HL-60/S4 (cell line): ENCODE measurements around the gene SLC39A11.
"Not testable (repeated sequence)": the region's sequence is repeated elsewhere in the genome, so short reads cannot be mapped to it uniquely, and the experiment has no call there.

Experiments
- in situ Hi-C: fragments of 300-500 bp; cut with MboI; formaldehyde crosslinking; loops from 2 replicates; pipeline ENCODE4 v1.14.3; 2022; ENCODE audit warnings: low sequenced_read_pairs

The SLC39A11 gene

GRCh38 chr17:72640415-72641165, 451.9 kb downstream of the SLC39A11 start:
- in situ Hi-C loops: no loop called here

DNA sequence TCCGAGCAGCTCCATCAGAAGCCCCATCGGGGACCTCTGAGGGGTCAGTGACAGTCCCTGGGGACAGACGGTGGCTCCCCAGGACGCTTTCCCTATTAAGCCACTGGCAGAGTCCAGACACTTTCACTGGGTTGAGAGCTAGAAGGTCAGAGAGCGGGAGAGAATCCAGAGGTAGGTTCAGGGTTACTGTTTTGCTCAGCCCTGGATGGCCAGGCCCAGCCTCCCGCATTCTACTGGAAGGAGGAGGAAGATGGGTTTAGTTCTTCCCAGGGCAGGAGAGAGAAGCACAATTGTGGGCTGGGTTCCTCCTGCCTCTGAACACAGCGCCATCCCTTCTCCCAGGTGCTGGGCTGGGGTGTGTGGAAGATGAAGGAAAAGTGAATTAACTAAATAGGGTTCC, 452.8 kb downstream of the SLC39A11 start:
- in situ Hi-C loops: no loop called here

DNA sequence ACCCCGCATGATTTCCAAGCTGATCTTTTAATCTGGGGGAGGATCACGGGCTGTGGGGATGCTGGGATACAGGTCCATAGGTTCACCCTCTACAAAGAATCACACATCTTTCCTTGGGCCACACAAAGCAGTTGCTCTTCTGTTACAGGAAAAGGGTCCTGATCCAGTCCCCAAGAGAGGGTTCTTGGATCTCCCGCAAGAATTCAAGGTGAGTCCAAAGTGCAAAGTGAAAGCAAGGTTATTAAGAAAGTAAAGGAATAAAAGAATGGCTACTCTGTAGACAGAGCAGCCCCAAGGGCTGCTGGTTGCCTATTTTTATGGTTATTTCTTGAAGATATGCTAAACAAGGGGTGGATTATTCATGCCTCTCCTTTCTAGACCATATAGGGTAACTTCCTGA, 453.6 kb downstream of the SLC39A11 start:
- in situ Hi-C loops: not testable (repeated sequence)

DNA sequence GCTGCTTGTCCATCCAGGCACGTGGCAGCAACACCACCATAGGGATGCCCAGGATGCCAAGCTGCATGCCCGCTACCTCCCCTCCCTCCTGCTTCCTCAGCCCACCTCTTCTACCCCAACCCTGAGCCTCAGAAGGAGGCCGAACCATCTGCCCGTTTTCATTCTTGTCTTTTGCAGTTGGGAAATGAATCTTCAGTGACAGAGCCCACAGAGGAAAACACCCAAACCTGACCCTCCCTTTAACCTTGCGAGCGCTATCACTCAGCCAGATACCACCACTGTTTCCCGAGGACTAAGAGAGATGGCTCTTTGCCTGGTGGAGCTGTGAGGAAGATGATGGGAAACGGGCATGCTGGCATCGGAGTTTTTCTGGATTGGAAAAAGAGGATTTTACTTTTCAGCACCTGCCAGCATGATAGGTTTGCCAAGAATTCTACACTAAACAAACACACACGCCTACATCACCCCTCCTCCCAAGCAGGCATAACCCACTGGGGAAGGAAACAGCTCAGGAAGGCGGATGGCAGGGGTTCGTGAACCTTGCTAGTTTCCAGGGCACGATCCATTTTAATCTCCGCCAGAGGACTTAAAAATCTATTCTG, 457.4 kb downstream of the SLC39A11 start:
- in situ Hi-C loops: no loop called here

GRCh38 chr17:72634621-72635020, 457.9 kb downstream of the SLC39A11 start:
- in situ Hi-C loops: no loop called here

- in situ Hi-C loops: no loop called here
These were observed 460.4 kb downstream of the SLC39A11 start for GRCh38 chr17:72631949-72632684.

DNA sequence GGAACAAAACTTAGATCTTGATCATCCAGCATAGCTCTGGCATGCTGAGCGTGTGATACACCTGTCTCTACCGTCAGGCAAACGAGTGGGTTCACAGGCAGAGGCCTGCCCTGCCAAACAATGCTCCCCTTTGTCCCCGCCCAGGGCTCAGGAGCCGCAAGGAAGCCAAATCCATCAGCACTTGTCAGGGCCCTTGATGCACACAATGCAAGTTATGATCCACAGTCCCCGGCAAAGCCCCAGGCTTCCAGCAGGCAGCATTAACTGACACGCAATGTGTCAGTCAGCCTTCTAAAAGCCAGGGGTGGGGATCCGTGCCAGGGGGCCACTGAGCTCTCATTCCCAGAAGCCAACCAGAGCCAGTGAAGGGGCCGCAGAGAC, 460.9 kb downstream of the SLC39A11 start:
- in situ Hi-C loops: no loop called here

DNA sequence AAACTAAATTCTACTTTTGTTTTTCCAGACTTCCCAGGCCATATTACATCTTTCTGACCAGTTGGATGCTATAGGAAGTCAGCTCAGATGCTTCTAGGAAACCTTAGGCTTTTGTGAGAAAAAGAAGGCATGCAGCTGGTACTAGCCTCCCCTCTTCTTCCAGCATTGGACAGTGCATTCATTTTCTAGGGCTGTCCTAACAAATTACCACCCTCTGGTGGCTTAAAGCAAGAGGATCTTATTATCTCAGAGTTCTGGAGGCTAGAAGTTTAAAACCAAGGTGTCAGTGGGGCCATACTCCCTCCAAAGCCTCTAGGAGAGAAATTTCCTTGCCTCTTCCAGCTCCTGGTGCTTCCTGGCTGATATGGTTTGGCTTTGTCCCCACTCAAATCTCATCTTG, 467.8 kb downstream of the SLC39A11 start:
- in situ Hi-C loops: no loop called here

GRCh38 chr17:72624226-72624625, 468.3 kb downstream of the SLC39A11 start:
- in situ Hi-C loops: no loop called here

GRCh38 chr17:72622661-72623433, 469.6 kb downstream of the SLC39A11 start:
- in situ Hi-C loops: no loop called here

DNA sequence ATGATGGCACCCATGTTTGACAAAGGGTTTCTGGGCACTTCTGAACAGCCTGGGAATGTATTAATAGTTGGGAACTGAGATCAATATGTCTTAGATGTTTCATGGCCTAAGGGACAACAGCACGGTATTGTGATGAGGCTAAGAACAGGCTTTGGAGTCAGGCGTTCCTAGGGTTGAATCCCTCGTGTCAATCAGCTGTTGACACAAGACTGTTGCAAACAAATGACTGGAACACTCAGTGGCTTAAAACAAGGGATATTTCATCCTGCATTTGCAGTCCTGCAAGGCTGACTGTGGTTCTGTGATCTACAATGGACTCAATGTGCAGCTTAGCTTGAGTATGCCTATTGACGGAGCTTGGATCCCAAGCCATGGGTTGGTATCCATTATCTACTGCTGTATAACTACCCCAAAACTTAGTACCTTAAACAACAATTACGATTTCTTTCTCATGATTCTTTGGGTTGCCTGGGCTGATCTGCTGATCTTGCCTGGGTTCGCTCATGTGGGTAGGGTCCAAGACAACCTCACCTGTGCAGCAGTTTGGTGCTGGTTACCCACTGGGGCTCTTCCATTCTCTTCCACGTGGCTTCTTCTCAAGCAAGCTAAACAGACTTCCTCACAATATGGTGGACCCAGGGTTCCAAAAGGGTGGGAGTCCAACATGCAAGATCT, 472.4 kb downstream of the SLC39A11 start:
- in situ Hi-C loops: no loop called here

DNA sequence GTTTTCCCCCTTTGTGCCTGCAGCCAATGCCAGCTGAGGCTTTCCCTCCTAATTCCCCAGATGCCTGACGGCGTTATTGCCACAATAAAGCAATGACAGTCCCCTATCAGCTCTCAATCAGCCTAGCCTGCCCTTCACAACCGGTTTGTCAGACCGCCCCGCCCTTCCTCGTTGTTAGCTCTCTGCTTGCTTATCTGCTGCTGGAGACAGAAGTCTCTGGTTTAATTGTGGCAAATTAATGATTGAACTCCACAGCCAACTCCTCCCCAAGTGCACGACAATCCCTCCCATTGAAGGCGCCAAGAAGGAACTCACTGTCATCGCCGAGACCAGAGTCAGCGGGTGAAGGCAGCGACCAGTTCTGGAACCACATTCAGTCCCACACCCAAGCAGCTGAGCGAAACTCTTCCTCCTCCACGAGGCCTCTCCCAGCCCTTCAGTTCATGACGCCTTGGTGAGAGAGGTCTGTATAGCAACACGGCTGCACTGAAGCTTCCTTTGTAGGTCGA, 474.4 kb downstream of the SLC39A11 start:
- in situ Hi-C loops: no loop called here

DNA sequence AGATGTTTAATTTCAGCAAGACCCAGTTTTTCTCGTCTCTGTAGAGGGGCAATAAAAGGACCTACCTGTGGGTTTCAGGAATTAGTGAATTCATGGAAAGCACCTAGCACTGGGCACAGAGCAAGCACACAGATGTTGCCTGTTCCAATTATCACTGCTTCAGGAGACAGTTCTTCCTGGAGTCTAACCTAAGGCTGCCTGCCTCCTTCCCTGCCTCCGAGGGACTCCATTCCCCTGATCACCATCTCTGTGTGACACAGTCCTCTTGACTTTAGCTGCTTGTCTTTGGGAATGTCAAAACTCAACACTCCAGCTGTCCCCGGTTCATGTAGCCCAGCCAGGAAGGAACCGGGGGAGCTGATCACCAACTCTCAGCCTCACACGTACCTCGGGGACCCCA, 474.9 kb downstream of the SLC39A11 start:
- in situ Hi-C loops: no loop called here

GRCh38 chr17:72616447-72616846, 476.0 kb downstream of the SLC39A11 start:
- in situ Hi-C loops: no loop called here

DNA sequence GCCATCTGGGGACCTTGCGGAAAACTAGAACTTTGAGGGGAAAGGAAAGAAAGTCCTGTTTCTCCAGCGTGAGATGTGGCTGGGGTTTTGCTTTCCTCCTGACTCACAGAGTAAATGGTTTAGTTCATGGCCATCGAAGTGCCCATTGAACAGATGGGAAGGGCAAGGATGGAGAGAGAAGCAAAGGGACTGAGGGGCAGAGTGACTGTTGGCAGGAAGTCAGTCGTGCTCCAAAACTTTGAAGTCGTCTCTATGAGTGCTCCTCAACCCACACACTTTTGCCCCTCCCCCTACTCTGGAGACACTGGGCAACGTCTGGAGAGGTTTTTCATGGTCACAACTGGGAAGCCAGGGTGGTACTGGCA, 476.9 kb downstream of the SLC39A11 start:
- in situ Hi-C loops: no loop called here

- in situ Hi-C loops: no loop called here
These were observed 477.4 kb downstream of the SLC39A11 start for GRCh38 chr17:72614871-72615626.

DNA sequence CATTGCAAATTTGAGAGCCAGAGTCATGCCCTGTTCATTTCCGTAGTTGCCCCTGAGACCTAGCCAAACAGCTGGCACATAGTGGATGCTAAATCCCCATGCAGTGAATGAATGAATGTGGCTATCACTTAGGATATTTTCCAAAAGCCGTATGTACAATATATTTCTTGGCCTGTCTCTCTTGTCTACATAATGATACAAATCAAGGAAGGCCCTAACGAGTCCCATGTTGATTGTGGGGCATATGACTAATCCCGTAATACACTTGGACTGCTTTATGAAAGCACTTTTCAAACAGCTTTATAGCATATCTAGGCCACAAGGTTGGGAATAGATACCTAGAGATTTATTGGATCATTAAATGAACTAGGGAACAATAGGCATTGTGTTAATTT, 478.0 kb downstream of the SLC39A11 start:
- in situ Hi-C loops: no loop called here

GRCh38 chr17:72613806-72614292, 478.6 kb downstream of the SLC39A11 start:
- in situ Hi-C loops: no loop called here

DNA sequence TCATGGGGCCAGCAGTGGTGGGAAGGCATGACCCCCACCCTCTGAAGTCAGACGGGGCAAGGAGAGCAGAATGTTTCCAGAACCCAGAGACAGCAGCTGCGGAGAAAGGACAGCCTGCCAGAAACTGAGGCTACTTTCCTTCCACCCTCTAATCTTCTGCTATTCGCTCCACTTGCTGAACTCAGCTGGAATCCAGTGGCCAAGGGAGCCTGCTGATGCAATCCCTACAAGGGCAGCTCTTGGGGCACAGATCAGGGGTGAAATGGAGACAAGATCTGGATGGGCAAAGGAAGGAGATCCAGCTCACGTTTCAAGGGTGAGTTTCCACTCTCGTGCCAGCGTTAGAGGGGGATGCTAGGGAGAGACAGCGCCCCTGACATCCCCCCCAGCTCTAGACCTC, 479.1 kb downstream of the SLC39A11 start:
- in situ Hi-C loops: no loop called here

DNA sequence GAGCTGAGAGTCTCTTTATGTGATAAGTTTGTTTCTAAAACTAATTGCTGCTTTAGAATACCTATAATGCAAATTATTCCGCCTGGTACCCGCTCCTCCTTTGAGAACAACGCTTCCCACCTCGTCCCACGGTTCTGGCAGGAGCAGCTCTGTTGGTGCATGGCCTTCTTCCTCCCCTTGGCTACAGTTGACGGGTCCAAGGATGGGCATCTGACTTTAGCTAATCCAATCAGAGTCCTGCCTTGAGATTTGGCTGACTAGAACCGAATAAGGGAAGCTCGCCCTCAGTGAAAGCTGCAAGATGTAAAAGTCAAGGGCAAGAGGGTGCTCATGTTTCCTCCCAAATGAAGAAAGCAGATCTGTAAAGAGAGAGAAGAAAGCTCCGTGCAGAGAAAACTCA, 481.3 kb downstream of the SLC39A11 start:
- in situ Hi-C loops: no loop called here
